HG03064 (cell line): ENCODE measurements around the gene FBN3.

Experiments used
- ATAC-seq: cut with Tn5 transposase; IDR thresholded peaks from one replicate; pipeline ENCODE4 v1.9.1; 2021; ENCODE audit warnings: low read depth; ENCODE audit not compliant: unreplicated experiment

FBN3 gene

DNA sequence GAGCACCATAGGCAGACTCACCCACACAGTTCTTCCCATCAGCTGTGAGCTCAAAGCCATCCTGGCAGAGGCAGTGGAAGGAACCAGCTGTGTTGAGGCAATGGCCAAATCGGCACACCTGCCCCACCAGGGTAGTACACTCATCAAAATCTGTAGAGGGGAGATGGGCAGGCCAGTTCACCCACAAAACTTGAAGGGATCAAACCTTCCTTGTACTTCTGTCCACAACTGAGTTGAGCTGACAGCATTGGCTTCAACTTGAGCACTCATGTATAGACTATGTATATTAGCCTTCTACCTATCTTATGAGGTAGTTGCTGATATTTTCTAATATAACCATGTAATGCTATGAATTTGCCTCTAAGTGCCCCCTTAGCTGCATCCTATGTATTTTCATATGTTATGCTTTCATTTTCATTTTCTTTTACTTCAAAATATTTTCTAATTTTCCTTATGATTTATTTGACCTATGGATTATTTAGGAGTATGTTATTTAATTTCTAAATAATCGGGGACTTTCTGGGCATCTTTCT lies 54.0 kb downstream of the FBN3 start:
- no peak for ATAC-seq

DNA sequence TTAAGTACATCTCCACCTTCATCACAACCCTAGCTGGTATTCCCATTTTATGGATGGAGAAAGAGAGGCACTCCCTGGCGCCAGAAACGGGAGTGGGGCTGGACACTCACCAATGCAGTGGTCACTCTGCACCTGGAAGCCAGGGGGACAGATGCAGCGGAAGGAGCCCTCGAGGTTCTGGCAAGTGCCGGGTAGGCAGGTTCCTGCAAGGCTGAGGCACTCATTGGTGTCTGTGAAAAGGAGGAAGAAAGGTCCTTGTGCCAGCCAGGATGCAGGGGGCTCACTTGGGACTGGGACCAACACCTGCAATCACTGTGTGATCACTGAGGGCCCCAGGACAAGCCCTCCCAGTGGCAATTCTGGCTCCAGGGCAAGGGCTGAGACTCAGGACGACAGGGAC lies 55.1 kb downstream of the FBN3 start:
- no peak for ATAC-seq

DNA sequence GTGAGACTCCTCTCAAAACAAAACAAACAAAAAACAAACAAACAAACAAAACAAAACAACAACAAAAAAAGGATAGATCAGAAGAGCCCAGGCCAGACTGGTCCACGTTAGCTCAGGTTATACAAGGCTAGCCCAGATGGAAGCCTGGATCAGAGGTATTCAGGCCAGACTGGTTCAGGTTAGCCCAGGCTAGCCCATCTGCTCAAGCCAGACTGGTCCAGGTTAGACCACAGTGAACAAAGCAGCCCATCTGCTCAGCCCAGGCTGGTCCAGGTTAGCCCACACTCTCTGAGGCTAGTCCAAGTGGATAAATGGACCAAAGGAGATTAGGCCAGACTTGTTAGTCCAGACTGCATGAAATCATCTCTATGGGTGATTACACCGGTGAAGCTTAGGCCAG lies 55.7 kb downstream of the FBN3 start:
- ATAC-seq: no peak

DNA sequence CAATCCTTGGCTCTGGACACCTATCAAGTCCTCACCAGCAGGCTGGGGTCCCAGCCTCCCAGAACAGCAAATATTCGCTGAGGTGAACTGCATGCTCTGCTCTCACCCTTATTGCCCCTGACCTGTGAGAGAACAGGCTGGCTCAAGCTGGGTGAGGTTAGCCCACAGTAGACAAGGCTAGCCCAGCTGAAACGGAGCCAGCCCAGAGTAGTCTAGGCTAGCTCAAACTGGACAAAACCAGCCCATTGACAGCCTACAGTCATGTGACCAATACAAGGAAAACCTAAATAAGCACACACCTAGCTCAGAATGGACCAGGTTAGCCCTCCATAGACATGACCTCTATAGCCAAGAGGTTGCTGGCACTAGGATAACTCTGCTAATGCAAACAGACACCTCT lies 58.4 kb downstream of the FBN3 start:
- ATAC-seq: no peak

DNA sequence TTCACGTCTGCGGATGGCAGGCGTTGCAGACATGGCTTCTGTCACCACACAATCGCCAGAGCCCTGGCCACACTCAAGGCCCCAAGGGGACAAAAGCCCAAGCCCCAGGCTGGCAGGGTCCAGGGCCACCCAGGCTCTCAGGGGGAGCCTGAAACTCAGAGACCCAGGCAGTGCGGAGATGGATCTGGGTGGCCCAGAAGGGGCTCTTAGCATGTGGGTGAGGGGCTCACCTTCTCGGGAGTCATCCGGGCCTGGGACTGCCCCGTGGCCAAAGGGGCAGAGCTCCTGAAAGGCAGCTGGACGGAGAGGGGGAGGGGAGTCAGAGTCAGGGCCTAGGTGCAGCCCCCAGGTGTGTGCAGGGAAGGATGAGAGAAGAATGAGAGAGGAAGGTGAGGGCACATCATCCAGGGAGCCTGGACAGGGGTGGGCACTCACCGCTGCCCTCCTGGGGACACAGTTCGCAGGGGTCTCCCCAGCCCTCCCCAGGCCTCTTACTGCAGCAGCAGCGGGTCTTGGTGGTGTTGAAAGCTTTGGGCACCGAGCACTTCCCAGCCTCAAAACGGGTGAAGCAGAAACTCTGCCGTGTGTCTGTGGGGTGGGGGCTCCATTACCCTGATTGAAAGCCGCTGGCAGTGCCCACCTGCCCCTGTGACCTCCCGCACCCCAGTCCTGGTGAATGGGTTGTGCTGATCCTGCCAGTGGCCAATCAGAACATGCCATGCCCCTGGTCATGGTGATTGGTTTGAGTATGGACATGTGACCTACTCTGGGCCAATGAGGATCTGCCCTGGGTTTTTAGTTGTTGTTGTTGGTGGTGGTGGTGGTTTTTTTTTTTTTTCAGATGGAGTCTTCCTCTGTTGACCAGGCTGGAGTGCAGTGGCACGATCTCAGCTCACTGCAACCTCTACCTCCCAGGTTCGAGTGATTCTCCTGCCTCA lies 59.5 kb downstream of the FBN3 start:
- no peak for ATAC-seq

DNA sequence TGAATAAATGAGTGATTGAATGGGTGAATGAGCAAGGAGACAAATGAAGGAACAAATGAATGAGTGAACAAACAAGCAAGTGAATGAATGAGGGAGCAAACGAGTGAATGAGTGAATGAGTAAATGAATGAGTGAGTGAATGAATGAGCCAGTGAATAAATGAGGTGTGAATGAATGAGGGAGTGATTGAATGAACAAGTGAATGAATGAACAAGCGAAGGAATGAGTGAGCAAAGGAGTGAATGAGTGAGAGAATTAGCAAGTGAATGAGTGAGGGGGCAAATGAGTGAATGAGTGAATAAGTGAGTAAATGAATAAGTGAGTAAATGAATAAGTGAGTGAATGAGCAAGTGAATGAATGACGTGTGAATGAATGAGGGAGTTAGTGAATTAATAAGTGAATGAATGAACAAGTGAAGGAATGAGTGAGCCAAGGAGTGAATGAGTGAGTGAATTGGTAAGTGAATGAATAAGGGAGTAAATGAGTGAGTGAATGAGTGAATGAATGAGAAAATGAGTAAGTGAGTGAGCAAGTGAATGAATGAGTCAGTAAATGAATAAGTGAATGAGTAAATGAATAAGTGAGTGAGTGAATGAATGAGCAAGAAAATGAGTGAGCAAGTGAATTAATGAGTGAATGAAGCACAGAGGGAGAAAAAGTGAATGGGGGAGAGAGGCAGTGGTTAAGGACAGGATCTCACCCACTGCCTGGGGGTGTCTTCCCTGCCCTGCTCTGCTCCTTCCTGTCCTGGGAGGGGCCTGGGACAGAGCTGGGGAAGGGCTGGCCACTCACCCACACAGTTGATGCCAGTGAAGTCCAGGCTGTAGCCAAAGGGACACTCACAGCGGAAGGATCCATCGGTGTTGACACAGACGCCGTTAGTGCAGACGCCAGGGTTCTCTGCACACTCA lies 60.4 kb downstream of the FBN3 start:
- no peak for ATAC-seq

DNA sequence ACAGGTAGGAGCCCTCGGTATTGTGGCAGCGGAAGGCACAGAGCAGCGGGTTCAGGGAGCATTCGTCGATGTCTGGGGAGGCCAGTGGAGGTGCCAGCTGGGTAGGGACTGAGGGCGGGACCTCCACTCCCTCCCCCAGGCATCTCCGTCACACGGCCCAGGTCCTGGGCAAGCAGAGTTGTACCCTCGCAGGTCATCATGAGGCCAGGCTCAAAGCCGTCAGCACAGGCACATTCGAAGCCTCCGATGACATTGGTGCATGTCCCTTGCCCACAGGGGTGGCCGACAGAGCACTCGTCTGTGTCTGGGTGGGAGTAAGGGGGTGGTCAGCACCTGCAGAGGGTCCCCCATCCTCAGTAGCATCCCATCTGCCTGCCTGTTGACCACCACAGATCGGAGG lies 61.5 kb downstream of the FBN3 start:
- ATAC-seq: no peak

DNA sequence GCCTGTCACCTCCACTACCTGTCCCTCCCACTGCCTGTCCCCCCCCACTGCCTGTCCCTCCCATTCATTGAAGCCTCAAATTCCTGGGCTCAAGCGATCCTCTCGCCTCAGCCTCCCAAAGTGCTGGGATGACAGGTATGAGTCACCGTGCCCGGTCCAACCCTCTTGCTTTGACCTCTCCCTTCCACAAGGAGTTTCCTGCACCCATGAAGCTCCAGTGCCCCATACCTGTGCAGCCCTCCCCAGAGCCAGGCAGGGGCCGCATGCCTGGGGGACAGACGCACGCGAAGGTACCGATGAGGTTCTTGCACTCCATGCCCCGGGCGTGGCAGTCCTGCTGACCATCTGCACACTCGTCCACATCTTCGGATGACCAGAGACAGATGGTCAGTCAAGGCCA lies 62.5 kb downstream of the FBN3 start:
- no peak for ATAC-seq

DNA sequence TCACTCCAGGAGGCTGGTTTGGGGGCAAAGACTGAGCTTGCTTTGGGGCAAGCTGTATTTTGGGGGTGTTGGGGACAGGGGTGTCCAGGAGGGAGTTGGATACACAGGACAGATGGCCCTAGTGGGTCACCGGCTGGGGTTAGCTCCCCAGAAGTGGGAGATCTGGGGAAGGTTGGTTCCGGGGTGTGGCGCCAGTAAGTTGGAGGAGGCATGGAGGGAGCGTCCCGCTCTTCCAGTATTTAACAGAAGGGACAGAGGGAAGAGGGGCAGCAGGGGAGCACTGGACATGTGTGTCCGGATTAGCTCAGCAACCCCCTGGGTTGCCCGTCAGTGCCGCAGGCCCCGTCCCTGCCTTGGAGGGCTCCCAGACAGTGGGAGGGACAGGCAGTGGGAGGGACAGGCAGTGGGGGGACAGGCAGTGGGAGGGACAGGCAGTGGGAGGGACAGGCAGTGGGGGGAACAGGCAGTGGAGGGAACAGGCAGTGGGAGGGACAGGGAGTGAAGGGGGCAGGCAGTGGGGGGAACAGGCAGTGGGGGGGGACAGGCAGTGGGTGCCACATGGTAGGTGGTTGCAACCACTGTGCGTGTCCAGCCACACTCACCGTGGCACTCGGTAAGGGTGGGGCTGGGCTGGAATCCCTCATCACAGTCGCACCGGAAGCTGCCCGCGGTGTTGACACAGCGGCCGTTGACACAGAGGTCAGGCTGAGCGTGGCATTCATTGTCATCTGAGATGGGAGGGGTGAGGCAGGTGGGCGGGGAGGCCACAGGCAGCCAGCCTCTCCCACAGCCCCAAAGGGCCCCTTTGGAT lies 63.6 kb downstream of the FBN3 start:
- ATAC-seq: no peak

DNA sequence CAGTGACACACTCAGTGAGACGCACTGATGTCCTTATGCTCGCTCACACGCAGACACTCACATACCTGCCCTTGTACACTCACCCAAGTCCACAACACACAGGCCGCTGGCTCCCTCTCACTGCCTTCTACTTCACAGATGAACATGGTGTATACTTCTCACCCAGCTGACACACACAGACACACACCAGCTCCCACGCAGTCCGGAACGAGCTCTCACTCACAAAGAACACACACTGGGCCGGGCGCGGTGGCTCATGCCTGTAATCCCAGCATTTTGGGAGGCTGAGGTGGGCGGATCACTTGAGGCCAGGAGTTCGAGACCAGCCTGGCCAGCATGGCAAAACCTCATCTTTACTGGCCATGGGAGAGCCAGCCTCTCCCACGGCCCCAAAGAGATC lies 65.2 kb downstream of the FBN3 start:
- ATAC-seq: no peak

DNA sequence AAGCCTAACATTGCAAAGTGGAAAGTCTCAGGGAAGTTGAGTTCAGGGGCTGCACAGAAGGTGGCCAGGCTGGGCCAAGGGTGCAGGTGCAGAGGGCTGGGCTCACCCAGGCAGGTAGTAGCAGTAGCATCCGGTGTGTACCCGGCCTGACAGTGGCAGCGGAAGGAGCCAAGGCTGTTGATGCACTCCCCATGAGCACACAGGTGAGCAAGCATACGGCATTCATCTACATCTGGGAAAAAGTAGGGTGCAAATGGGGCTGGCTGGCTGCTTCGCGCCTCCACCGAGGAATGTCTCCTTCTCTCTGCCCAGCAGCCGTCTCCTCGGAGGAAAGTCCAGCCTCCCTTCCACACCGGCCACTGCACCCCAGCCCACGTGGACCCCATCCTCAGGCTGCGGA lies 66.3 kb downstream of the FBN3 start:
- ATAC-seq: no peak

DNA sequence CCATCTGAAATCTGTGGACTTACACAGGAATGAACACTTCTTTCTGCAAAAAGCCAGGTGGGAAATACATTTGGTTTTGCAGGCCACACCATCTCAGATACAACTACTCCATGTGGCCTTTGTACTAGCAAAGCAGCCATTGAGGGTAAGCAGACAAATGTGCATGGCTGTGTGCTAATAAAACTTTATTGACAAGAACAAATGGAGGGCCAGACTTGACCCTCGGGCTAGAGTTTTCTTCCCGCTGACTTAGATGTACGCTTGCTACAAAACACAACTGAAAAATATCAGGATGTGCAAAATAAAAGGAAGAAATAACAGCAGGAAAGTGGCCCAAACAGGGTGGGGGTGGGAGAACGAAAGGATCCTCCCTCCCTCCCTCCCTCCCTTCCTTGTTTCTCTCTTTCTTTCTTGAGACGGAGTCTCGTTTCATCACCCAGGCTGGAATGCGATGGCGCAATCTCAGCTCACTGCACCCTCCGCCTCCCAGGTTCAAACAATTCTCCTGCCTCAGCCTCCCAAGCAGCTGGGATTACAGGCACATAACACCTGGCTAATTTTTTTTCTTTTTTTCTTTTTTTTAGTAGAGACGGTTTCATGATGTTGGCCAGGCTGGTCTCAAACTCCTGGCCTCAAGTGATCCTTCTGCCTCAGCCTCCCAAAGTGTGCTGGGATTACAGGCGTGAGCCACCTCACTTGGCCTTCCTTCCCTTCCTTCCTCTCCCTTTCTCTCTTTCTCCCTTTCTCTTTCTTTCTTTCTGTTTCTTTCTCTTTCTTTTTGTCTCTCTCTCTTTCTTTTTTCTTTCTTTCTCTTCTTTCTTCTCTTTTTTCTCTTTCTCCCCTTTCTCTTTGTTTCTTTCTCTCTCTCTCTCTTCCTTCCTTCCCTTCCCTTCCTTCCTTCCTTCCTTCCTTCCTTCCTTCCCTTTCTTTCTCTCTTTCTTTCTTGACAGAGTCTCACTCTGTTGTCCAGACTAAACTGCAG lies 67.5 kb downstream of the FBN3 start:
- no peak for ATAC-seq

DNA sequence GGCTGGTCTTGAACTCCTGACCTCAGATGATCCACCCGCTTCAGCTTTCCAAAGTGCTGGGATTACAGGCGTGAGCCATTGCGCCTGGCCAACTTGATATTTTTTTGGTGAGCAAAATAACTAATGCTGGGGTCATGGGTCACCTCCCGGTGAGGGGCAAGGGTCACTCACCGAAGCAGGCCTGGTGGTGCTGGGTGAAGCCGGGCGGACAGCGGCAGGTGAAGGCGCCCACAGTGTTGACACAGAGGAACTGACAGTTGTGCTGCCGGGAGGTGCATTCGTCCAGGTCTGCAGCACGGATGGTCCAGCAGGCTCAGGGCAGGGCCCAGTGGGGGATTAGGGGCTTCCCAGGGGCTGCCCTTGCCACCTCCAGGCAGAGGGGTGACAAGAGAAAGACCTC lies 68.6 kb downstream of the FBN3 start:
- ATAC-seq: no peak

DNA sequence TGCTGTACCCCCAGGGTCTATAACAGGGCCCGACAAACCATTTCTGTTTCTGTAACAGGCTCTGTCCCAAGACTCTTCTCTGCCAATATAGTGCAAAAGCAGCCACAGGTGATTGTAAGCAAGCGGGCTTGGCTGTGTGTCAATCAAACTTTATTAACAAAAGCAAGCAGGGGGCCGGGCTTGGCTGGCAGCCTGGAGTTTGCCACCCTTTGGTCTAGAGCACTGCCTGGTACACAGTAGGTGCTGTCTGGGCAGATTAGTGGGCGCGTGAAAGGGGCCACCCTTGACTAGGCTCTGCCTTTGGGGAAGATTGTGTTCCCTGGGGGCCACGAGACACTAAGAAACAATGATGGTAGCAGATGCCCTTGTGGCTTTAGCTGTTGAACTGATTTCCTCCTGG lies 69.4 kb downstream of the FBN3 start:
- ATAC-seq: no peak

DNA sequence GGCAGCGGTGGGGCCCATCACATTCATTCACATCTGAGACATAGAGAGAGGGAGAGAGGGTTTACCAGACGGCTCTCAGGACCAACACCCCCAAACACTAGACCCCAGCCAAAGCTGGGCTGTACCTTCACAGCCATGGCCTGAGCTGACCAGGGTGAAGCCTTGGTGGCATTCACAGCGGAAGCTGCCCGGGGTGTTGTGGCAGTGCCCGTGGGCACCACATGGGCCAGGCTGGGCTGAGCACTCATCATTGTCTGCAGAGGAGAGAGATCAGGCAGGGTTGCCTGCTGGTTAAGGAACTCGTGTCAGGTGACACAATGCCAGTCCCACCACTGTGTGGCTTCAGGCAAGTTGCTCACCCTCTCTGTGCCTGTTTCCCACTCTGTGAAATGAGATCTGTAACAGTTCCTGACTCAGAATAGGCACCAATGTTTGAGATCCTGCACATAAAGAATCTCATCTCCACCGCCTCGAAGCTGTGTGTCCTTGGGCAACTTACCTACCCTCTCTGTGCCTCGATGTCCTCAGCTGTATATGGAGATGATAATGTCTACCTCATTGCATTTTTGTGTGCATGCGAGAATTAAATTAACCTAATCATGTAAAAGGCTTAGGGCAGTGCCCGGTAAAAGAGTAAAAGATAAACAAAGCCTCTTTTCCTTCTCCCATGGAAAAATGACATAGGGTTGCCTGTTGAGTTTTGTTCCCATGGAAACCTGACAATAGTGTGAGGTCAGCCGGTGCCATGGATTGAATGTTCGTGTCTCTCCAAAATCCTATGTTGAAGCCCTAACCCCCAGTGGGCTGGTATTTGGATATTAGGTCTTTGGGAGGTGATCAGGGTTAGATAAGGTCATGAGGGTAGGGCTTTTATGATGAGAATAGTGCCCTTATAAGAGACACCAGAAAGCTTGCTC lies 74.0 kb downstream of the FBN3 start:
- ATAC-seq: no peak

DNA sequence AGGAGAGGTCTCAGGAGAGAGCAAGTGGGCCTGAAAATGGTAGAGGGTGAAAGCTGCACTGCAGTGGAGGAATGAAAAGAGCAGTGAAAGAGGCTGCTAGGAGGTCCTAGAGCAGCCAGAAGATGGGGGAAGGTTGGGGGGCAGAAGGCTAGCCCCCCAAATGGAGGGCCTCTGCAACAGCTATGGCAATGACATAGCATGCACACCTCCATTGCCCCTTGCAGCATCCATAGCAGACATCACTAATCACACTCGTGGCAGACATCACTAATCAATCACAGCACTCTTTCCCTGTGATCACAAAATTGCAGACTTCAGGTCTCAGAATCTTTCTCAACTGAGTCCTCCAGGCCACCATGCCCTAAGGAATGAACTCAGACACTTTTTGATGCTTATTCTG lies 74.9 kb downstream of the FBN3 start:
- ATAC-seq: no peak

DNA sequence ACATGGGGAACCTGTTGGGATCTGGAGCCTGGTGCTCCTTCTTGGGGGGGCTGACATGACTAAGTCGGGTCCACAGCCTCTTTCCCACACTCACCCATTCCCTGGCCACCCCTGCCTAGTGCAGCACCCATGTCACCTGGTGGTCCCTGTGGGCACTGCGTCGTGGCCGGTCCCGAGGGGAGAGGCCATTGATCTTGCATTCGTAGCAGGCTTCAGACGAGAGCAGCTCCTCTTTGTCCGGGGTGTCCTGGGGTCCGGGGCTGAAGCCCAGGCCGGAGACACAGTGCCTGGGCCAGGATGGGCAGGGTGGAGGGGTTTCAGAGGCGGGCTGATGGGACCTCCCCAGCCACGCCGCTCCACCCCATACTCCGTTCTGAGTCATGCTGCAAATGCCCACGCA lies 77.5 kb downstream of the FBN3 start:
- ATAC-seq: no peak
